DOHH2 (cell line): Measurements from ENCODE around the gene EIF5A2.
"Not testable (repeated sequence)": the region's sequence is repeated elsewhere in the genome, so short reads cannot be mapped to it uniquely, and the experiment has no call there.

Experiments
- H3F3A ChIP-seq: fragments of 200-600 bp; sonication (generic), shearing (Covaris generic); 2 replicates; pipeline ENCODE4 v1.6.0; 2016; ENCODE audit warnings: antibody characterized with exemption, mild to moderate bottlenecking; ENCODE audit not compliant: control insufficient read depth, insufficient read depth
- H3K27ac ChIP-seq: fragments of 200-600 bp; sonication (generic); 2 replicates; pipeline ENCODE4 v1.5.1; 2014; ENCODE audit warnings: low read depth, mild to moderate bottlenecking, low read length, moderate library complexity
- H3K27me3 ChIP-seq: fragments of 200-600 bp; sonication (generic); 2 replicates; pipeline ENCODE4 v1.6.1; 2014; ENCODE audit warnings: mild to moderate bottlenecking, low read length, mixed read lengths; ENCODE audit not compliant: control insufficient read depth
- H3K36me3 ChIP-seq: fragments of 200-600 bp; sonication (generic); 2 replicates; pipeline ENCODE4 v1.6.1; 2014; ENCODE audit warnings: mild to moderate bottlenecking, low read length, moderate library complexity, mixed read lengths; ENCODE audit not compliant: control insufficient read depth
- H3K4me1 ChIP-seq: fragments of 200-600 bp; sonication (generic); 2 replicates; pipeline ENCODE4 v1.6.1; 2014; ENCODE audit warnings: mild to moderate bottlenecking, low read length, mixed read lengths; ENCODE audit not compliant: control insufficient read depth
- H3K4me2 ChIP-seq: fragments of 200-600 bp; sonication (generic); 2 replicates; pipeline ENCODE4 v1.6.0; 2014; ENCODE audit warnings: mild to moderate bottlenecking, low read length, moderate library complexity
- H3K4me3 ChIP-seq: fragments of 200-600 bp; sonication (generic); 2 replicates; pipeline ENCODE4 v1.5.1; 2014; ENCODE audit warnings: mild to moderate bottlenecking, low read length, mixed read lengths
- H3K79me2 ChIP-seq: fragments of 200-600 bp; sonication (generic); 2 replicates; pipeline ENCODE4 v1.6.1; 2014; ENCODE audit warnings: mild to moderate bottlenecking, low read length, mixed read lengths; ENCODE audit not compliant: control insufficient read depth
- H3K9me2 ChIP-seq: fragments of 200-600 bp; sonication (generic); replicated peaks from 2 replicates; pipeline ENCODE4 v1.6.1; 2014; ENCODE audit warnings: mild to moderate bottlenecking, low read length, mixed read lengths; ENCODE audit not compliant: control insufficient read depth
- H3K9me3 ChIP-seq: fragments of 200-600 bp; sonication (generic); 2 replicates; pipeline ENCODE4 v1.6.1; 2014; ENCODE audit warnings: antibody characterized with exemption, low read length, mixed read lengths; ENCODE audit not compliant: control insufficient read depth, insufficient read depth
- H4K20me1 ChIP-seq: fragments of 200-600 bp; sonication (generic); 2 replicates; pipeline ENCODE4 v1.6.0; 2014; ENCODE audit warnings: low read depth, mild to moderate bottlenecking, antibody characterized with exemption, low read length, moderate library complexity; ENCODE audit not compliant: control insufficient read depth, insufficient read depth
- EZH2phosphoT487 ChIP-seq: fragments of 200-600 bp; sonication (generic); IDR thresholded peaks from 2 replicates; pipeline ENCODE4 v1.6.1; 2017; ENCODE audit warnings: borderline replicate concordance, mild to moderate bottlenecking, antibody characterized with exemption, low read length, moderate library complexity, mixed read lengths
- TF ChIP-seq, protein P1 (sequence below): fragments of 200-600 bp; sonication (generic); IDR thresholded peaks from one replicate; pipeline ENCODE4 v1.5.1; 2014; ENCODE audit warnings: antibody characterized with exemption, mild to moderate bottlenecking, low read depth, low read length; ENCODE audit not compliant: poor library complexity, severe bottlenecking

The EIF5A2 gene

DNA sequence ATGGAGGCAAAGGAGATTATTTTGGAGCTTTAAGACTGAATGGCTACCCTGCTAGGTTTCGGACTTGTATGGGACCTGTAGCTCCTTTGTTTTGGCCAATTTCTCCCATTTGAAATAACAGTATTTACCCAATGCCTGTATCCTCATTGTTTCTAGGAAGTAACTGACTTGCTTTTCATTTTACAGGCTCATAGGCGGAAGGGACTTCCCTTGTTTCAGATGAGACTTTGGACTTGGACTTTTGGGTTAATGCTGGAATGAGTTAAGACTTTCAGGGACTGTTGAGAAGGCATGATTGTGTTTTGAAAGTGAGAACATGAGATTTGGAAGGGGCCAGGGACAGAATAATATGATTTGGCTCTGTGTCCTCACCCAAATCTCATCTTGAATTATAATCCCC, 10.5 kb downstream of the EIF5A2 start:
- no peak overlapping the region for H3K4me3 ChIP-seq
- H3K79me2 ChIP-seq: no peaks in the 10 kb centered on the region
- no peaks in the 10 kb centered on the region for H3F3A ChIP-seq
- TF ChIP-seq EZH2phosphoT487: no peak
- TF ChIP-seq, protein P1, sequence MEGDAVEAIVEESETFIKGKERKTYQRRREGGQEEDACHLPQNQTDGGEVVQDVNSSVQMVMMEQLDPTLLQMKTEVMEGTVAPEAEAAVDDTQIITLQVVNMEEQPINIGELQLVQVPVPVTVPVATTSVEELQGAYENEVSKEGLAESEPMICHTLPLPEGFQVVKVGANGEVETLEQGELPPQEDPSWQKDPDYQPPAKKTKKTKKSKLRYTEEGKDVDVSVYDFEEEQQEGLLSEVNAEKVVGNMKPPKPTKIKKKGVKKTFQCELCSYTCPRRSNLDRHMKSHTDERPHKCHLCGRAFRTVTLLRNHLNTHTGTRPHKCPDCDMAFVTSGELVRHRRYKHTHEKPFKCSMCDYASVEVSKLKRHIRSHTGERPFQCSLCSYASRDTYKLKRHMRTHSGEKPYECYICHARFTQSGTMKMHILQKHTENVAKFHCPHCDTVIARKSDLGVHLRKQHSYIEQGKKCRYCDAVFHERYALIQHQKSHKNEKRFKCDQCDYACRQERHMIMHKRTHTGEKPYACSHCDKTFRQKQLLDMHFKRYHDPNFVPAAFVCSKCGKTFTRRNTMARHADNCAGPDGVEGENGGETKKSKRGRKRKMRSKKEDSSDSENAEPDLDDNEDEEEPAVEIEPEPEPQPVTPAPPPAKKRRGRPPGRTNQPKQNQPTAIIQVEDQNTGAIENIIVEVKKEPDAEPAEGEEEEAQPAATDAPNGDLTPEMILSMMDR: no peak
- no peaks in the 10 kb centered on the region for H3K27me3 ChIP-seq
- no peaks in the 10 kb centered on the region for H3K9me2 ChIP-seq
- no peak overlapping the region for H3K27ac ChIP-seq
- H3K4me2 ChIP-seq: no peak overlapping the region
- no peaks in the 10 kb centered on the region for H4K20me1 ChIP-seq
- H3K36me3 ChIP-seq: no peaks in the 10 kb centered on the region
- H3K4me1 ChIP-seq: no peaks in the 10 kb centered on the region
- no peaks in the 10 kb centered on the region for H3K9me3 ChIP-seq

DNA sequence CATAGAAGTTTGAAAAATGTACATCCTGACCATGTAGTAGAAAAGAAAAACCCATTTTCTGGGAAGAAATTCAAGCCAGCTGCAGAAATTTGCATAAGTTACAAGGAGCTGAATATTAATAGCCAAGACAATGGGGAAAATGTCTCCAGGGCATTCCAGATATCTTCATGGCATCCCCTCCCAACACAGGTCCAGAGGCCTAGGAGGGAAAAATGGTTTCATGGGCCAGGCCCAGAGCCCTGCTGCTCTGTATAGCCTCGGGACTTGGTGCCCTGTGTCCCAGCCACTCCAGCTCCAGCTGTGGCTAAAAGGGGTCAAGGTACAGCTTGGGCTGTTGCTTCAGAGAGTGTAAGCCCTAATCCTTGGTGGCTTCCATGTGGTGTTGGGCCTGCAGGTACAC, 11.2 kb downstream of the EIF5A2 start:
- H3K4me3 ChIP-seq, H3K79me2 ChIP-seq, H3K4me2 ChIP-seq, H3K9me3 ChIP-seq, H3F3A ChIP-seq, H3K27ac ChIP-seq, H3K36me3 ChIP-seq, H4K20me1 ChIP-seq, H3K27me3 ChIP-seq, H3K4me1 ChIP-seq, H3K9me2 ChIP-seq: not testable (repeated sequence)

DNA sequence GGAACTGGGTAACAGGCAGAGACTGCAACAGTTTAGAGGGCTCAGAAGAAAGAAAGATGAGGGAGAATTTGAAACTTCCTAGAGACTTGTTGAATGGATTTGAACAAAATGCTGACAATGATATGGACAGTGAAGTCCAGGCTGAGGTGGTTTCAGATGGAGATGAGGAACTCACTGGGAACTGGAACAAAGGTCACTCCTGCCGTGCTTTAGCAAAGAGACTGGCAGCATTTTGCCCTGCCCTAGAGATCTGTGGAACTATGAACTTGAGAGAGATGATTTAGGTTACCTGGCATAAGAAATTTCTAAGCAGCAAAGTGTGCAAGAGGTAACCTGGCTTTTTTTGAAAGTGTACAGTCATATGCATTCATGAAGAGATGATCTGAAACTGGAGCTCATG, 11.7 kb downstream of the EIF5A2 start:
- no peaks in the 10 kb centered on the region for H3F3A ChIP-seq
- H4K20me1 ChIP-seq: no peaks in the 10 kb centered on the region
- no peaks in the 10 kb centered on the region for H3K36me3 ChIP-seq
- no peaks in the 10 kb centered on the region for H3K79me2 ChIP-seq
- H3K27ac ChIP-seq: no peak overlapping the region
- no peaks in the 10 kb centered on the region for H3K27me3 ChIP-seq
- H3K4me3 ChIP-seq: no peak overlapping the region
- H3K9me2 ChIP-seq: no peaks in the 10 kb centered on the region
- TF ChIP-seq, protein P1: no peak
- TF ChIP-seq EZH2phosphoT487: no peak
- no peak overlapping the region for H3K4me2 ChIP-seq
- H3K9me3 ChIP-seq: no peaks in the 10 kb centered on the region
- H3K4me1 ChIP-seq: no peaks in the 10 kb centered on the region

DNA sequence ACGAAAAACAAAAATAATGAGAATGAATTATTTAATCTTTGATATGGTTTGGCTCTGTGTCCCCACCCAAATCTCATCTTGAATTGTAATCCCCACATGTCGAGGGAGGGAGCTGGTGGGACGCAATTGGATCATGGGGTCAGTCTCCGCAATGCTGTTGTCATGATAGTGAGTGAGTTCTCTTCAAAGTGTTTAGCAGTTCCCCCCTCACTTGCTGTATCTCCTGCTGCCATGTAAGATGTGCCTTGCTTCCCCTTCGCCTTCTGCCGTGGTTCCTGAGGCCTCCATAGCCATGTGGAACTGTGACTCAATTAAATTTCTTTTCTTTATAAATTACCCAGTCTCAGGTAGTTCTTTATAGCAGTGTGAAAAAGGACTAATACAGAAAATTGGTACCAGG, 12.1 kb downstream of the EIF5A2 start:
- H3K4me1 ChIP-seq, H3K4me3 ChIP-seq, H4K20me1 ChIP-seq, H3K9me3 ChIP-seq, H3K9me2 ChIP-seq, H3K27ac ChIP-seq, H3K79me2 ChIP-seq, H3K36me3 ChIP-seq, H3F3A ChIP-seq, H3K4me2 ChIP-seq, H3K27me3 ChIP-seq: not testable (repeated sequence)
